Astrocyte (in vitro differentiated cells and primary cell): ENCODE measurements around the gene POLD2. TPM values are rescaled to one million over a fixed set of nuclear protein-coding genes. Genes with fewer than 3 reads are reported as not detected.

Source experiments
- DNase-seq: peaks from one replicate; pipeline ENCODE4 v3.0.0-alpha.2; 2010; ENCODE audit warnings: low read depth
- FAIRE-seq: peaks from 2 replicates; lab custom pipeline; 2011; peaks lifted over from hg19 to GRCh38; lab: Jason Lieb, UNC
- H2AFZ ChIP-seq: 2 replicates; pipeline ENCODE4 v1.6.0; 2012; ENCODE audit warnings: low read depth, low read length, inconsistent platforms
- H3K27ac ChIP-seq: 2 replicates; pipeline ENCODE4 v1.5.1; 2011; ENCODE audit warnings: low read depth, low read length, inconsistent platforms
- H3K27me3 ChIP-seq: 2 replicates; pipeline ENCODE4 v1.6.0; 2011; ENCODE audit warnings: low read length, inconsistent platforms; ENCODE audit not compliant: insufficient read depth
- H3K36me3 ChIP-seq: 2 replicates; pipeline ENCODE4 v1.5.1; 2011; ENCODE audit warnings: low read length, inconsistent platforms; ENCODE audit not compliant: insufficient read depth
- H3K4me1 ChIP-seq: 2 replicates; pipeline ENCODE4 v1.5.1; 2011; ENCODE audit warnings: low read length, inconsistent platforms; ENCODE audit not compliant: insufficient read depth
- H3K4me2 ChIP-seq: 2 replicates; pipeline ENCODE4 v1.6.0; 2012; ENCODE audit warnings: low read length, inconsistent platforms
- H3K4me3 ChIP-seq: 2 replicates; pipeline ENCODE4 v1.5.1; 2011; ENCODE audit warnings: low read depth, mild to moderate bottlenecking, low read length, inconsistent platforms; ENCODE audit not compliant: insufficient read depth
- H3K79me2 ChIP-seq: 2 replicates; pipeline ENCODE4 v1.6.0; 2012; ENCODE audit warnings: mild to moderate bottlenecking, low read length, inconsistent platforms; ENCODE audit not compliant: insufficient read depth
- H3K9ac ChIP-seq: 2 replicates; pipeline ENCODE4 v1.6.0; 2012; ENCODE audit warnings: mild to moderate bottlenecking, low read length, inconsistent platforms
- H3K9me3 ChIP-seq: 2 replicates; pipeline ENCODE4 v1.5.1; 2012; ENCODE audit warnings: low read depth, mild to moderate bottlenecking, low read length, inconsistent platforms; ENCODE audit not compliant: insufficient read depth
- H4K20me1 ChIP-seq: 2 replicates; pipeline ENCODE4 v1.6.0; 2012; ENCODE audit warnings: low read length, inconsistent platforms; ENCODE audit not compliant: insufficient read depth
- H3K27ac Mint-ChIP-seq: one replicate; pipeline ENCODE4 v1.8.0; 2021; ENCODE audit warnings: mild to moderate bottlenecking, mixed read lengths; ENCODE audit not compliant: unreplicated experiment
- H3K27me3 Mint-ChIP-seq: one replicate; pipeline ENCODE4 v1.8.0; 2021; ENCODE audit warnings: low read depth, mixed read lengths; ENCODE audit not compliant: unreplicated experiment
- H3K36me3 Mint-ChIP-seq: one replicate; pipeline ENCODE4 v1.8.0; 2021; ENCODE audit warnings: low read depth, mixed read lengths; ENCODE audit not compliant: unreplicated experiment
- H3K4me1 Mint-ChIP-seq: one replicate; pipeline ENCODE4 v1.8.0; 2021; ENCODE audit warnings: low read depth, mixed read lengths; ENCODE audit not compliant: unreplicated experiment
- H3K4me3 Mint-ChIP-seq: one replicate; pipeline ENCODE4 v1.8.0; 2021; ENCODE audit warnings: mild to moderate bottlenecking, moderate library complexity, mixed read lengths; ENCODE audit not compliant: unreplicated experiment
- H3K9me3 Mint-ChIP-seq: one replicate; pipeline ENCODE4 v1.8.0; 2021; ENCODE audit warnings: mild to moderate bottlenecking, mixed read lengths; ENCODE audit not compliant: unreplicated experiment
- CTCF ChIP-seq: IDR thresholded peaks from 2 replicates; pipeline ENCODE4 v1.5.1; 2011; ENCODE audit warnings: low read depth, mild to moderate bottlenecking, inconsistent platforms, low read length, moderate library complexity; ENCODE audit not compliant: insufficient read depth
- EZH2 ChIP-seq: IDR thresholded peaks from 2 replicates; pipeline ENCODE4 v1.6.1; 2012; ENCODE audit warnings: mild to moderate bottlenecking, low read length, inconsistent platforms; ENCODE audit not compliant: insufficient read depth
- total RNA-seq: library from RNA; stranded (reverse); gene quantifications from 2 replicates; pipeline ENCODE4 v1.2.1, GENCODE V29; 2021

Gene POLD2
- total RNA-seq, 1 donor from 2014 or later = 67.7 TPM

GRCh38 chr7:44140341-44140740 is 17.0 kb upstream of the POLD2 start:
- Histone ChIP-seq H3K4me3 (no peak overlapping the region), H3K27ac (no peak overlapping the region), H3K9ac (no peak overlapping the region), H3K9me3 (no peaks in the 10 kb centered on the region), H3K4me1 (peaks cover 3% of the 10 kb centered on the region), H3K79me2 (no peaks in the 10 kb centered on the region), H2AFZ (no peak overlapping the region), H4K20me1 (no peaks in the 10 kb centered on the region), H3K36me3 (no peaks in the 10 kb centered on the region), H3K4me2 (no peak overlapping the region), H3K27me3 (peaks cover 3% of the 10 kb centered on the region)
- Mint-ChIP-seq H3K9me3 (no peaks in the 10 kb centered on the region), H3K27ac (no peak overlapping the region), H3K4me3 (no peak overlapping the region), H3K27me3 (peaks cover 27% of the 10 kb centered on the region), H3K36me3 (no peaks in the 10 kb centered on the region), H3K4me1 (peaks cover 5% of the 10 kb centered on the region)
- DNase-seq (no peak), FAIRE-seq (no peak)
- no peak for TF ChIP-seq CTCF
- no peak for TF ChIP-seq EZH2

GRCh38 chr7:44139311-44140010 is 16.1 kb upstream of the POLD2 start:
- Histone ChIP-seq H3K79me2 (no peaks in the 10 kb centered on the region), H2AFZ (no peak overlapping the region), H3K9ac (no peak overlapping the region), H3K4me3 (no peak overlapping the region), H3K27me3 (no peaks in the 10 kb centered on the region), H3K9me3 (no peaks in the 10 kb centered on the region), H3K4me1 (no peaks in the 10 kb centered on the region), H3K4me2 (no peak overlapping the region), H4K20me1 (no peaks in the 10 kb centered on the region), H3K36me3 (no peaks in the 10 kb centered on the region), H3K27ac (no peak overlapping the region)
- Mint-ChIP-seq H3K4me1 (peaks cover 5% of the 10 kb centered on the region), H3K4me3 (no peak overlapping the region), H3K27me3 (peaks cover 27% of the 10 kb centered on the region), H3K36me3 (no peaks in the 10 kb centered on the region), H3K27ac (no peak overlapping the region), H3K9me3 (no peaks in the 10 kb centered on the region)
- FAIRE-seq (no peak), DNase-seq (no peak)
- TF ChIP-seq EZH2 = no peak
- no peak for TF ChIP-seq CTCF

- Histone ChIP-seq H3K9ac (no peak overlapping the region), H3K79me2 (no peaks in the 10 kb centered on the region), H3K36me3 (no peaks in the 10 kb centered on the region), H3K4me2 (no peak overlapping the region), H3K9me3 (no peaks in the 10 kb centered on the region), H3K27me3 (no peaks in the 10 kb centered on the region), H3K4me3 (no peak overlapping the region), H3K4me1 (no peaks in the 10 kb centered on the region), H4K20me1 (no peaks in the 10 kb centered on the region), H2AFZ (no peak overlapping the region), H3K27ac (no peak overlapping the region)
- no peak for DNase-seq
- H3K27me3 Mint-ChIP-seq = peaks cover 22% of the 10 kb centered on the region
- TF ChIP-seq CTCF (no peak), EZH2 (no peak)
- no peak for FAIRE-seq
- no peaks in the 10 kb centered on the region for H3K9me3 Mint-ChIP-seq
- H3K4me1 Mint-ChIP-seq = peaks cover 5% of the 10 kb centered on the region
- no peak overlapping the region for H3K4me3 Mint-ChIP-seq
- no peak overlapping the region for H3K27ac Mint-ChIP-seq
- H3K36me3 Mint-ChIP-seq = no peaks in the 10 kb centered on the region
Measured at GRCh38 chr7:44138698-44139097, 15.3 kb upstream of the POLD2 start.
